Mammary epithelial cell (primary cell): ENCODE data around the gene AREL1.

Source experiments
- CTCF ChIP-seq, 2 donors: IDR thresholded peaks in 1 of 2; conservative IDR thresholded peaks in 1 of 2; 2 replicates each; pipeline ENCODE4 v1.5.1; 2011 to 2012; ENCODE audit warnings: inconsistent platforms in 2 of 2, low read length in 2 of 2, mild to moderate bottlenecking in 2 of 2, control low read depth in 1 of 2, low read depth in 1 of 2; ENCODE audit not compliant: insufficient read depth in 1 of 2; ENCODE audit errors: extremely low read depth in 1 of 2
- EZH2 ChIP-seq: IDR thresholded peaks from 2 replicates; pipeline ENCODE4 v1.6.1; 2012; ENCODE audit warnings: low read length, inconsistent platforms, borderline replicate concordance

DNA sequence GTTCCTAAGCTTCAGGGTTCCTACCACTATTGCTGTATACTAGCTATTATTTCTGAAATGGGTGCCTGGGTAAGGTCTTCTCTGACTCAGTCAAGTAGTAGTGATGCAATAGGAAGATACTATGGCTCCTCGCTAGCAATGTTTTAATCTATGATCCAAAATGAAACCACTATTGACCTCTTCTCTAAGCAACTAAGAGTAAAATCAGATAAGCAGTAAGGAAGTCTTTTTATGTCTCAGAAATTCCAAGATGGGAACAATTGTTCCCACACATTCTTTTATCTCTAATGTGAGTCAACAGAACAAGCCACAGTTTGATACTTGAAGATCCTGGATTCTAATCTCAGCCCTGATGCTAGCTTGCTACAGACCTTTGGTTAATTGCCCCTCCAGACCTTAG, 45.1 kb downstream of the AREL1 start:
- TF ChIP-seq CTCF (conservative IDR thresholded peaks at IDR 0.05 in 1 of 2, IDR thresholded peaks at IDR 0.05 in 1 of 2; ENCODE audit: extremely low read depth in 1 of 2, insufficient read depth in 1 of 2, low read depth in 1 of 2, low read length in 2 of 2) (no peak), EZH2 (no peak)
